Chondrocyte (in vitro differentiated cells): ENCODE results near the gene MYL7. TPM values are rescaled to one million over a fixed set of nuclear protein-coding genes. Genes with fewer than 3 reads are reported as not detected.

ENCODE experiments used
- DNase-seq: peaks from one replicate; pipeline ENCODE4 v3.0.0; 2021; ENCODE audit warnings: mixed read lengths, low spot score
- H3K27ac Mint-ChIP-seq: one replicate; pipeline ENCODE4 v1.8.0; 2021; ENCODE audit warnings: mild to moderate bottlenecking, moderate library complexity, mixed read lengths; ENCODE audit not compliant: unreplicated experiment
- H3K27me3 Mint-ChIP-seq: 2 replicates; pipeline ENCODE4 v1.8.0; 2021; ENCODE audit warnings: low read depth, mixed read lengths
- H3K36me3 Mint-ChIP-seq: 2 replicates; pipeline ENCODE4 v1.8.0; 2021; ENCODE audit warnings: low read depth, mixed read lengths
- H3K4me1 Mint-ChIP-seq: 2 replicates; pipeline ENCODE4 v1.8.0; 2021; ENCODE audit warnings: low read depth, mild to moderate bottlenecking, mixed read lengths
- H3K4me3 Mint-ChIP-seq: one replicate; pipeline ENCODE4 v1.8.0; 2021; ENCODE audit warnings: mild to moderate bottlenecking, moderate library complexity, mixed read lengths; ENCODE audit not compliant: unreplicated experiment
- H3K9me3 Mint-ChIP-seq: 2 replicates; pipeline ENCODE4 v1.8.0; 2021; ENCODE audit warnings: low read depth, mixed read lengths
- total RNA-seq: library from RNA; stranded (reverse); gene quantifications from 3 replicates; pipeline ENCODE4 v1.2.1, GENCODE V29; 2021
- TF ChIP-seq, protein P1 (sequence below): fragments of 200-600 bp; sonication (generic); IDR thresholded peaks from 2 replicates; pipeline ENCODE4 v1.5.0; 2021; ENCODE audit warnings: antibody characterized with exemption, mild to moderate bottlenecking, moderate library complexity

The MYL7 gene
- total RNA-seq, 1 donor from 2014 or later, result not detected

DNA sequence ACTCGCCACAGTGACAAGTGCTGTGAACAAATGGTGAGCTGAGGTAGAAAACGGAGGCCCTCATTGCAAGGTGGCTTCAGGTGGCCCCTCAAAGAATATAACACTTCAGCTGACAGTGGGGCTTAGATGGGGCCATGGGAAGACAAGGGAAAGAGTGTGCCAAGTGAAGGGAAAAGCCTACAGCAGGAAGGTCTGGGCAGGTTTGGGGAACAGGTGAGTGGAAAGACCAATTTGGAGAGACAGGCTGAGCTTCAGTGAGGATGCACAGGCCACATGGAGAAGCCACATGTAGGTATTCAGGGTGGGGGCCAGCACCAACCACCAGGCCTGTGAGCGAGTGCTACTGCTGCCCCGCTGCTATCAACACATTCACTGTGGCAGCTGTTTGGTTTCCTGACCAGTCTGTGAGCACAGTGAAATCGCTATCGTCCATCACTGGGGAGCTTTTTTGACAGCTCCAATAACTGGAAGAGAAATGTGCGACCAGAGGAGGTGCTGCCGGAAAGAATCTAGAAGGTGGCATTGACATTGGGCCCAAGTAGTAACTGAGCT is 21.2 kb downstream of the MYL7 start:
- no peak for DNase-seq
- Mint-ChIP-seq H3K4me1 (peaks cover 27% of the 10 kb centered on the region), H3K36me3 (peaks cover 13% of the 10 kb centered on the region), H3K9me3 (no peaks in the 10 kb centered on the region), H3K27me3 (no peaks in the 10 kb centered on the region), H3K27ac (no peak overlapping the region), H3K4me3 (no peak overlapping the region)
- TF ChIP-seq, protein P1, sequence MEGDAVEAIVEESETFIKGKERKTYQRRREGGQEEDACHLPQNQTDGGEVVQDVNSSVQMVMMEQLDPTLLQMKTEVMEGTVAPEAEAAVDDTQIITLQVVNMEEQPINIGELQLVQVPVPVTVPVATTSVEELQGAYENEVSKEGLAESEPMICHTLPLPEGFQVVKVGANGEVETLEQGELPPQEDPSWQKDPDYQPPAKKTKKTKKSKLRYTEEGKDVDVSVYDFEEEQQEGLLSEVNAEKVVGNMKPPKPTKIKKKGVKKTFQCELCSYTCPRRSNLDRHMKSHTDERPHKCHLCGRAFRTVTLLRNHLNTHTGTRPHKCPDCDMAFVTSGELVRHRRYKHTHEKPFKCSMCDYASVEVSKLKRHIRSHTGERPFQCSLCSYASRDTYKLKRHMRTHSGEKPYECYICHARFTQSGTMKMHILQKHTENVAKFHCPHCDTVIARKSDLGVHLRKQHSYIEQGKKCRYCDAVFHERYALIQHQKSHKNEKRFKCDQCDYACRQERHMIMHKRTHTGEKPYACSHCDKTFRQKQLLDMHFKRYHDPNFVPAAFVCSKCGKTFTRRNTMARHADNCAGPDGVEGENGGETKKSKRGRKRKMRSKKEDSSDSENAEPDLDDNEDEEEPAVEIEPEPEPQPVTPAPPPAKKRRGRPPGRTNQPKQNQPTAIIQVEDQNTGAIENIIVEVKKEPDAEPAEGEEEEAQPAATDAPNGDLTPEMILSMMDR, result no peak

DNA sequence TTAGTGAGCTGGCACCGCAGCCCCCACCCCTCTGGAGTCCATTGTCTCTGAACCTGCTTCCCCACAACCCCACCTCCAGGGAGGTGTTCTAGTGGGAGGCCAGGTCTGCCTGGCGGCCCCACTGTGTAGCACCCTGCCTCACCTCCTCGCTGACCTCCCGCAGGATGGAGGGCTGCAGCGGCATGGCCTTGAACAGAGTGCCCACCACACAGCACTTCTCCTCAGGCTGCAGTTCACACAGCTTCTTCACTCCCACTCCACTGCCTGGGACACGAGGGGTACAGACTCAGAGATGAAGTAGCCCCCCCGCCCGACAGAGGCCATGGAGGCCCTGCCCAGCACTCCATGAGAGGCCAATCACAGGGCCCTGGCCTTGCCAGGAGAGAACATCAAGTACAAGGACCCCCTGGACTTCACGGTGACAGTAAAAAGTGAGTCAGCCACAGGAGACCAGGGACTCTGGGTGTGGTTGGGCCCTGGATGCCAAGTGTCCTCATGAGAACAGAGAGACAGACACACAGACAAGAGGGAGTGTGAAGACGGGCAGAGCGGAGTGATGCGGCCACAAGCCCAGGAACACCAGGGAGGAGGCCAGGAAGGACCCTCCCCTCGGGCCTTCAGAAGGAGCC is 23.2 kb downstream of the MYL7 start:
- Mint-ChIP-seq H3K4me1 (peaks cover 21% of the 10 kb centered on the region), H3K27me3 (no peaks in the 10 kb centered on the region), H3K9me3 (no peaks in the 10 kb centered on the region), H3K4me3 (no peak overlapping the region), H3K27ac (peak overlapping the region; percentile 49), H3K36me3 (peaks cover 18% of the 10 kb centered on the region)
- DNase-seq, result no peak
- TF ChIP-seq, protein P1, result no peak

DNA sequence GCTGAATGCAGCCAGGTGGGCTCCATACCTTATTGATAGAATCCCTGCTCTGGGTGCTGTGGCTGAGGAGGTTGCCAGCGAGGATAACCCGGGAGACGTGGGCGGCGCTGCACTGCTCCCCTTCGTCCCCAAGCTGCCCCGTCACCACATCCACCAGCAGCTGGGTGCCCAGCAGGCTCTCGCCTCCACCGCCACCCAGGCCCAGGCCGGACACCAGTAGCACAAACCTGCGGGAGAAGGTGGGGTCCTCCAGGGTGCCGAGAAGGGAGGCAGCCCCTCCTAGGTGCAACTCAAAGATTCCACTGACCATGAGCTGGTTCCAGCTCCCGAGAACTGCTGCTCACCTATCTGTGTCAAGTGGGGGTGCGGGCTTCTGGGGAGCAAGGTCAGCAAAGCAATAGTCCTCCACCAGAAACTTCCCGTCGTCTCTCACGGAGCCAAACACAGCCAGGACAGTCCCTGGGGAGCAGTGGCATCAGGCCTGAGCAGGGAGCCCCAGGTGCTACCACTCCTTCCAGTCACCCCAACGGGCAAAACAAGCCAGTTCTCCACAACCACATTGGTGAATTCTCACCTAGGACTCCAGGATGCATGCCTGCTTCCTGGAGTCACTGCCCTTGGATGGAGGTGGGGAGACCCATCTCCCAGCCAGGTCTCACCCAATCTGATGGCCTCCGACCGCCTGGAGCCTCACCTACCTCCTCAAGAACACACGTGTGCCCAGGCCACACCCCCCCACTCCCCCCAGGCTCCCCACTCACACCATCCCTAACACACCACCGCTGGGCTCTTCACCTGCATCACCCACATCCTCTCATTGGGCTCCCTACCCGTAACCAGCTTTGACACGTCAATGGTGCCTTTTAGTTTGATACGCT is 24.1 kb downstream of the MYL7 start:
- Mint-ChIP-seq H3K4me3 (no peak overlapping the region), H3K36me3 (peaks cover 18% of the 10 kb centered on the region), H3K27ac (peak overlapping the region; percentile 51), H3K9me3 (no peaks in the 10 kb centered on the region), H3K4me1 (peaks cover 12% of the 10 kb centered on the region), H3K27me3 (no peaks in the 10 kb centered on the region)
- TF ChIP-seq, protein P1, result no peak
- DNase-seq, result no peak

DNA sequence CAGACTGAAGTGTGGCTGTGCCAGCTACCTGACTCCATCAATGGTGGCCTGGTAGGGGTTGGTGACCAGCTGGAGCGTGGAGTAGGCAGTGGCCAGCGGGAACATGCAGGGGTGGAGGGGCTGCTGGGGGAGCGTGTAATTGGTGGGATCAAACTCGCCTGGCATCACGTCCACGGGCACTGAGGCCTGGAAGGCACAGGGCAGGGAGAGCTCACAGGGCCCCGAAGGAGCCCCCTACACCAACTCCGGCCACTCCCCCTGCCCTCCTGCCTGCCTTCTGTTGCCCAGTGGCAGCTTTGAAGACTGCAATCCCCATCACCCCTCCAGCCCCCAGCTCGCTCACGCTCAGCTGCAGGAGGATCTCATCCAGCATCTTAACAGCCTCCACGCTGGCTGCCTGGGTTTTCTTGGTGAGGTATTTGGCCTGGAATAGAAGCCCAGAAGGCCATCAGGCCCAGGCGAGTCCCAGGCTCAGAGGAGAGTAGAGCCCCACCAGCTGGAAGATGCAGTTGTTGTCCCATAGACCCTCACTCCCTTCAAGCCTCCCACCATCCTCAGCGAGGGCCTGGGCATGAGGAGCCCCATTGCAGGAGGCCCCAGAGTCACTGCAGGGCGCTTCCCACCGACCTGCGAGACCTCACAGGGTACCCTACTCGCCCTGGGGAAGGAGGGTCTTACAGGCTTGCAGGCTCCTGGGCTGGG is 24.9 kb downstream of the MYL7 start:
- Mint-ChIP-seq H3K4me1 (peaks cover 10% of the 10 kb centered on the region), H3K36me3 (peaks cover 24% of the 10 kb centered on the region), H3K9me3 (no peaks in the 10 kb centered on the region), H3K27ac (no peak overlapping the region), H3K27me3 (no peaks in the 10 kb centered on the region), H3K4me3 (no peak overlapping the region)
- DNase-seq, result no peak
- TF ChIP-seq, protein P1, result no peak
